ENCODE results near the gene ADO. TPM values are rescaled to one million over a fixed set of nuclear protein-coding genes. Genes with fewer than 3 reads are reported as not detected.

ADO gene
- total RNA-seq, 1 experiment from 2014 or later, result 29.3 TPM

DNA sequence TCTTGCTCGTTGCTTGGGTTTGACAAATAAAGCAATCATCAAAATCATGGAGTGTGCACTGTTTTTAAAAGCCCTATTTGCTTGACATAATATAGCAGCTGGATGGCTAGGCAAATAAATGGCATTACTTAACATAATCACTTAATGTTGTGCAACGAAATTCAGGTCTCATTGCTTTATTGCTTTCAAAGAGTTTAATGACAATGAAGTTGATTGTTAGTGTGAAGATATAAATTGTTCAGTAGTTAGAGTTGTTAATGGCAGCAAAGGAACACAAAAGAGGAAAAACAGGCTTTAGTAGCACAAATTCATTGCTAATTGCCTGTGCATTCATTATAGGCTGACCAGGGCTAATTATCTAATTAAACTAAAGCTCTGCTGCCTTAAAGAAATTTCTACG lies 7.6 kb upstream of the ADO start (continued):
- TF ChIP-seq, protein P1, sequence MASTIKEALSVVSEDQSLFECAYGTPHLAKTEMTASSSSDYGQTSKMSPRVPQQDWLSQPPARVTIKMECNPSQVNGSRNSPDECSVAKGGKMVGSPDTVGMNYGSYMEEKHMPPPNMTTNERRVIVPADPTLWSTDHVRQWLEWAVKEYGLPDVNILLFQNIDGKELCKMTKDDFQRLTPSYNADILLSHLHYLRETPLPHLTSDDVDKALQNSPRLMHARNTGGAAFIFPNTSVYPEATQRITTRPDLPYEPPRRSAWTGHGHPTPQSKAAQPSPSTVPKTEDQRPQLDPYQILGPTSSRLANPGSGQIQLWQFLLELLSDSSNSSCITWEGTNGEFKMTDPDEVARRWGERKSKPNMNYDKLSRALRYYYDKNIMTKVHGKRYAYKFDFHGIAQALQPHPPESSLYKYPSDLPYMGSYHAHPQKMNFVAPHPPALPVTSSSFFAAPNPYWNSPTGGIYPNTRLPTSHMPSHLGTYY (CRISPR knock-in tag; IDR thresholded peaks at IDR 0.05), result no peak
- TF ChIP-seq, protein P2, sequence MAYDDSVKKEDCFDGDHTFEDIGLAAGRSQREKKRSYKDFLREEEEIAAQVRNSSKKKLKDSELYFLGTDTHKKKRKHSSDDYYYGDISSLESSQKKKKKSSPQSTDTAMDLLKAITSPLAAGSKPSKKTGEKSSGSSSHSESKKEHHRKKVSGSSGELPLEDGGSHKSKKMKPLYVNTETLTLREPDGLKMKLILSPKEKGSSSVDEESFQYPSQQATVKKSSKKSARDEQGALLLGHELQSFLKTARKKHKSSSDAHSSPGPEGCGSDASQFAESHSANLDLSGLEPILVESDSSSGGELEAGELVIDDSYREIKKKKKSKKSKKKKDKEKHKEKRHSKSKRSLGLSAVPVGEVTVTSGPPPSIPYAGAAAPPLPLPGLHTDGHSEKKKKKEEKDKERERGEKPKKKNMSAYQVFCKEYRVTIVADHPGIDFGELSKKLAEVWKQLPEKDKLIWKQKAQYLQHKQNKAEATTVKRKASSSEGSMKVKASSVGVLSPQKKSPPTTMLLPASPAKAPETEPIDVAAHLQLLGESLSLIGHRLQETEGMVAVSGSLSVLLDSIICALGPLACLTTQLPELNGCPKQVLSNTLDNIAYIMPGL (CRISPR knock-in tag; IDR thresholded peaks at IDR 0.05), result no peak
- TF ChIP-seq, protein P3, sequence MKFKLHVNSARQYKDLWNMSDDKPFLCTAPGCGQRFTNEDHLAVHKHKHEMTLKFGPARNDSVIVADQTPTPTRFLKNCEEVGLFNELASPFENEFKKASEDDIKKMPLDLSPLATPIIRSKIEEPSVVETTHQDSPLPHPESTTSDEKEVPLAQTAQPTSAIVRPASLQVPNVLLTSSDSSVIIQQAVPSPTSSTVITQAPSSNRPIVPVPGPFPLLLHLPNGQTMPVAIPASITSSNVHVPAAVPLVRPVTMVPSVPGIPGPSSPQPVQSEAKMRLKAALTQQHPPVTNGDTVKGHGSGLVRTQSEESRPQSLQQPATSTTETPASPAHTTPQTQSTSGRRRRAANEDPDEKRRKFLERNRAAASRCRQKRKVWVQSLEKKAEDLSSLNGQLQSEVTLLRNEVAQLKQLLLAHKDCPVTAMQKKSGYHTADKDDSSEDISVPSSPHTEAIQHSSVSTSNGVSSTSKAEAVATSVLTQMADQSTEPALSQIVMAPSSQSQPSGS (CRISPR knock-in tag; IDR thresholded peaks at IDR 0.05; ENCODE audit: borderline replicate concordance, low read depth), result no peak
- no peak for TF ChIP-seq E2F4 (CRISPR knock-in tag; IDR thresholded peaks at IDR 0.05; ENCODE audit: borderline replicate concordance, low read depth)
- TF ChIP-seq TCF7 (CRISPR knock-in tag; IDR thresholded peaks at IDR 0.05; ENCODE audit: low read depth), result no peak

DNA sequence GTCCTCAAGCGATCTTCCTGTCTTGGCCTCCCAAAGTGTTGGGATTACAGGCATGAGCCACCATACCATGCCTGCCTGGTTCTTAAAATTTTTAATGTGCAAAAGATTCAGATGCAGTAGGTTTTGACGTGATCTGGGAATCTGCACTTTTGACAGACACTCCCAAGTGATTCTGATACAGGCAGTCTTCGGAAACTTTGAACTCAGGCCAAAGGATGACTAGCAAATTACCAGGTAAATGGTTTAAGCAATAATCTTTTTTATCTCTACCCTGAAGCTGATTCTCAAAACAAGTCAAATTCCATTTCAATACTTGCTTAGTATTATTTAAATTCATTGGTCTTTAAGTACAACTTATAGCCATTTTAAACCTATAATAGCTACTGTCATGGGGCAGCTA lies 2.6 kb upstream of the ADO start:
- DNase-seq (ENCODE audit: low spot score), result no peak
- H3K27ac Mint-ChIP-seq, result no peak overlapping the region
- H3K9me3 Mint-ChIP-seq, result no peaks in the 10 kb centered on the region
- no peaks in the 10 kb centered on the region for H3K36me3 Mint-ChIP-seq
- H3K4me3 Mint-ChIP-seq, result no peak overlapping the region
- TF ChIP-seq, protein P4, sequence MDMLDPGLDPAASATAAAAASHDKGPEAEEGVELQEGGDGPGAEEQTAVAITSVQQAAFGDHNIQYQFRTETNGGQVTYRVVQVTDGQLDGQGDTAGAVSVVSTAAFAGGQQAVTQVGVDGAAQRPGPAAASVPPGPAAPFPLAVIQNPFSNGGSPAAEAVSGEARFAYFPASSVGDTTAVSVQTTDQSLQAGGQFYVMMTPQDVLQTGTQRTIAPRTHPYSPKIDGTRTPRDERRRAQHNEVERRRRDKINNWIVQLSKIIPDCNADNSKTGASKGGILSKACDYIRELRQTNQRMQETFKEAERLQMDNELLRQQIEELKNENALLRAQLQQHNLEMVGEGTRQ (CRISPR knock-in tag; IDR thresholded peaks at IDR 0.05), result no peak
- TF ChIP-seq E2F4 (CRISPR knock-in tag; IDR thresholded peaks at IDR 0.05; ENCODE audit: borderline replicate concordance, low read depth) (no peak), ZNF671 (CRISPR knock-in tag; IDR thresholded peaks at IDR 0.05) (no peak), NFATC4 (CRISPR knock-in tag; IDR thresholded peaks at IDR 0.05) (no peak), MXD4 (CRISPR knock-in tag; IDR thresholded peaks at IDR 0.05; ENCODE audit: borderline replicate concordance) (no peak), MYBL2 (CRISPR knock-in tag; IDR thresholded peaks at IDR 0.05) (no peak), KAT7 (CRISPR knock-in tag; IDR thresholded peaks at IDR 0.05; ENCODE audit: borderline replicate concordance) (no peak)
- TF ChIP-seq, protein P5, sequence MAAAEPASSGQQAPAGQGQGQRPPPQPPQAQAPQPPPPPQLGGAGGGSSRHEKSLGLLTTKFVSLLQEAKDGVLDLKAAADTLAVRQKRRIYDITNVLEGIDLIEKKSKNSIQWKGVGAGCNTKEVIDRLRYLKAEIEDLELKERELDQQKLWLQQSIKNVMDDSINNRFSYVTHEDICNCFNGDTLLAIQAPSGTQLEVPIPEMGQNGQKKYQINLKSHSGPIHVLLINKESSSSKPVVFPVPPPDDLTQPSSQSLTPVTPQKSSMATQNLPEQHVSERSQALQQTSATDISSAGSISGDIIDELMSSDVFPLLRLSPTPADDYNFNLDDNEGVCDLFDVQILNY (CRISPR knock-in tag; IDR thresholded peaks at IDR 0.05), result no peak
- TF ChIP-seq, protein P6, sequence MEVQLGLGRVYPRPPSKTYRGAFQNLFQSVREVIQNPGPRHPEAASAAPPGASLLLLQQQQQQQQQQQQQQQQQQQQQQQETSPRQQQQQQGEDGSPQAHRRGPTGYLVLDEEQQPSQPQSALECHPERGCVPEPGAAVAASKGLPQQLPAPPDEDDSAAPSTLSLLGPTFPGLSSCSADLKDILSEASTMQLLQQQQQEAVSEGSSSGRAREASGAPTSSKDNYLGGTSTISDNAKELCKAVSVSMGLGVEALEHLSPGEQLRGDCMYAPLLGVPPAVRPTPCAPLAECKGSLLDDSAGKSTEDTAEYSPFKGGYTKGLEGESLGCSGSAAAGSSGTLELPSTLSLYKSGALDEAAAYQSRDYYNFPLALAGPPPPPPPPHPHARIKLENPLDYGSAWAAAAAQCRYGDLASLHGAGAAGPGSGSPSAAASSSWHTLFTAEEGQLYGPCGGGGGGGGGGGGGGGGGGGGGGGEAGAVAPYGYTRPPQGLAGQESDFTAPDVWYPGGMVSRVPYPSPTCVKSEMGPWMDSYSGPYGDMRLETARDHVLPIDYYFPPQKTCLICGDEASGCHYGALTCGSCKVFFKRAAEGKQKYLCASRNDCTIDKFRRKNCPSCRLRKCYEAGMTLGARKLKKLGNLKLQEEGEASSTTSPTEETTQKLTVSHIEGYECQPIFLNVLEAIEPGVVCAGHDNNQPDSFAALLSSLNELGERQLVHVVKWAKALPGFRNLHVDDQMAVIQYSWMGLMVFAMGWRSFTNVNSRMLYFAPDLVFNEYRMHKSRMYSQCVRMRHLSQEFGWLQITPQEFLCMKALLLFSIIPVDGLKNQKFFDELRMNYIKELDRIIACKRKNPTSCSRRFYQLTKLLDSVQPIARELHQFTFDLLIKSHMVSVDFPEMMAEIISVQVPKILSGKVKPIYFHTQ (CRISPR knock-in tag; IDR thresholded peaks at IDR 0.05), result no peak
- H3K27me3 Mint-ChIP-seq (ENCODE audit: low read depth), result no peaks in the 10 kb centered on the region; the same call in 1 of the 2 replicates
- CTCF ChIA-PET, result interaction anchor here (1.5 kb wide), 1 partner anchor 15 kb away, joined by 13 read pairs; the partner anchor contains the start of gene EGR2
- ATAC-seq, result no peak
- POLR2A ChIA-PET, result interaction anchor here (0.6 to 1.2 kb wide), 2 partner anchors 15 to 189 kb away, joined by 3 to 6 read pairs; partner anchors contain the start of gene EGR2
- peaks cover 45% of the 10 kb centered on the region for H3K4me1 Mint-ChIP-seq

Measured in WTC11 (cell line).